ENCODE data around the gene MFF.

- TF ChIP-seq CTCF (conservative IDR thresholded peaks at IDR 0.05 in 1 of 2, IDR thresholded peaks at IDR 0.05 in 1 of 2; ENCODE audit: low read depth in 1 of 2, low read length in 2 of 2) (no peak), EZH2 (IDR thresholded peaks at IDR 0.05; ENCODE audit: low read length, missing control alignments) (no peak)
Measured at GRCh38 chr2:227386630-227387029, 61.6 kb downstream of the MFF start.

All from fibroblast of lung (primary cell).